ENCODE measurements around the gene MSI2.
A peak's percentile ranks its signal among the peaks of the same experiment; 100 is the strongest.

Gene MSI2

GRCh38 chr17:57462007-57462579, 205.8 kb downstream of the MSI2 start:
- DNase-seq (ENCODE audit: low spot score): no peak

DNA sequence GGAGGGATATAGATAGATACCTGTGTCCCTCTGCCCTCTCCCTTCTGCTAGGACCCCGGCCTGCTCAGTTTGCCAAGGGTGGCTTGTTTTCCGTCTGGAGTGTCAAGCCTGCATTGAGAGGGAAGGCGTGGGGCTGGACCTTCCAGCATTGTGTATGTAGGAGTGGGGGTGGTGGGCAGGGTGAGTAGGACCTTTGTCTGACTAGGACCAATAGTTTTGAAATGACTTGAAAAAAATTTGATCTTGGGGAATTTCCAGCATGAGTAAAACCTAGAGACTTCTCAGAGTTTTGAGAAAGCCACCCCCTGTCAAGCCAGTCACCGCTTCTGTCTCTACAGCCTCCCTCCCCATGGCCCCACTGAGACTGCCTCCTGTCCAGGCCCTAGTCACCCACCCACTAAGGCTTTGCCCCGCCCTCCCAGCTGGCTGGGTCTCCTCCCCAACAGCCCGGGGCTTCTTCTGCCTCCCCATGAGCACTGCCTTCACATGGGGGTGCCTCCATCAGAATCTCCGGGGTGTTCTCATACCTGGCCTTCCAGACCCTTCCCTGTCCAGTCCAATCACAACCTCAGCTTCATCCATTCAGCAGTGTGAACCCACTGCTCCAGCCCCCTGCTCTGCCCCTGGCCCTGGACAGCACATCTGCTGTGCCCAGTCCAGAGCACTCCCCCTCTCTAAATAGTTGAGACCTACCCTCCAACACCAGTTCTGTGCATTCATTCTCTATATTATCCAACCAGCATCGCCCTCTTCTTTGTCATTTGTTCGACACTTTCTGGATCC, 207.0 kb downstream of the MSI2 start:
- DNase-seq (ENCODE audit: low spot score): no peak

DNA sequence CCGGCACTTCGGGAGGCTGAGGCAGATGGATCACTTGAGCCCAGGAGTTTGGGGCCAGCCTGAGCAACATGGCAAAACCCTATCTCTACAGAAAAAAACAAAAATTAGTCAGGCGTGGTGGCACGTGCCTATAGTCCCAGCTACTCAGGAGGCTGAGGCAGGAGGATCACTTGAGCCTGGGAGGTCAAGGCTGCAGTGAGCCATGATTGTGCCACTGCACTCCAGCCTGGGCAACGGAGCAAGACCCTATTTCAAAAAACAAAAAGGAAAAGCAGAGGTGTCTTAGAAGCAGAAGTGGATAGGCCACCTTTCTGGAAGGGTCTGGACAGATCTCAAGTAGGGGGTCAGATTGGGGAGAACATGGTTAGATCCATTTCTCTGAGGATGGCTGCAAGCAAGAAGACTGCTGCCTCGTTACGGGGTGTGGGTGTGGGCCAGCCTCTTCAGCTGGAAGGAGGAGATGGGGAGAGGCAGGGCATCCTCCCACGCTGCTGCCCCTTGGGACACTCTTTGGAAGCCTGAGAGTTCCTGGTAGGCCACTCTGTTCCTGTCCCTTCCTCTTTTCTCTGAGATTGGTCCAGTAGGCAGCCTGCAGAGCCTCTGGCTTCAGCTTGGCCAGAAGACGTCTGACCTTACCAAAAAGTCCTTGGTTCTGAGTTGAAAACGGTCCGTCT, 208.0 kb downstream of the MSI2 start:
- no peak for DNase-seq (ENCODE audit: low spot score)

DNA sequence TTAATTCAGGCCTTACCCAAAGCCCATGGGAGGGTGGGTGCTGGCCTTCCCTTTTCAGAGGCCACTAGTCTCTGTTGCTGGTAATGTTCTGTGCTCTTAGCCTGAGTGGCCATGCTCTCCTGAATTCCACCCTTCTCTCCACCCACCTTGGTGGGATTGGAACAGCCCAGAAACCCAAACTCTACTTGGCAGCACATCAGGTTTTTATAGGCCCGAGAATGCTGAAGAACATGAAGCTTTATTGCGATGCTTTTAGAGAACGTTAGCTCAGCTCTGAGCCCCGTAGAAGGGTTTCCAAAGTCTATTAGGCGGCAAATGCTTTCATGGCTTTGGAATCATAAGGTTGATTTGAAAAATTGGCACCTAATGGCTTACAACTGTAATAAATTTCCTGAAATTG, 209.3 kb downstream of the MSI2 start:
- DNase-seq (ENCODE audit: low spot score): no peak

DNA sequence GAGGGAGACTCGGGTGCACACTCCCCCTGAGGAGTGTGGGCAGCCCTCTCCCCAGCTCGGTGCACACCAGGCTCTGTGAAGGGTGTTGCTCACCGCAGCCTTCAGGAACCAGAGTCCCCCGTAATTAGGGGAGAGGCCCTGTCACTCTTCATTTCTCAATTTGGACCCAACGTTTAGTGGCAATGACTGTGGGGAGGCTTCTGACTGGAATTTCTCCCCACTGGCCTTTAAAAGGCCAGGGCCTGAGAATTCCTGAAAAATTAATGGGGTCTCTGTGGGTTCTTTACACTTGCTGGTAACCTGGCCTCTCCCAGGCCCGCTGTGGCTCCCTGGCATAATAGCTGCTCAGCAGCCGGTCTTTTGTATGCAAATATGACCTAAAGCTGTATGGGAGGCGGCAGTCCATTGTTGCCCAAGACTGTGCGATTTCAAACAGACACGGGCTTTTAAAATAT, 209.7 kb downstream of the MSI2 start:
- DNase-seq (ENCODE audit: low spot score): peak; percentile 67

DNA sequence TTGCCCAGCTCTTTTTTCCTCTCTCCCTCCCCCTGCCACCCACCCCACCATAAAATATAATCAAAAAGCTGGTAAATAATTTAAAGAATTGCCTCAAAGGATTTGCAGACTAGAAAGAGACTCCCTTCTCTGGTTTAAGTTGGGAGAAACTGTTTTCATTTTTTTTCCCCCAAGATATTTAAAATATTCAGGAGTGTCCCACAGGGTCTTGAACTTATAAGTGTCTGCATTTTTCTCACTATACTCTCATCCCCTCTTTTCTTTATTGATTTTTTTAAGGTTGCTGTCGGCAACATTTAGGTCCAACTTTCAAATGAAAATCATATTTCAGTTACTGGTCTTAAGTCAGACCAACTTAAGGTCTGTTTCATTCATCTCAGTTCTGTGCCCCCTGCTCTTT, 210.2 kb downstream of the MSI2 start:
- DNase-seq (ENCODE audit: low spot score): no peak

- no peak for DNase-seq (ENCODE audit: low spot score)
Observed at GRCh38 chr17:57467226-57467625, 210.9 kb downstream of the MSI2 start.

GRCh38 chr17:57467801-57468200, 211.5 kb downstream of the MSI2 start:
- no peak for DNase-seq (ENCODE audit: low spot score)

DNA sequence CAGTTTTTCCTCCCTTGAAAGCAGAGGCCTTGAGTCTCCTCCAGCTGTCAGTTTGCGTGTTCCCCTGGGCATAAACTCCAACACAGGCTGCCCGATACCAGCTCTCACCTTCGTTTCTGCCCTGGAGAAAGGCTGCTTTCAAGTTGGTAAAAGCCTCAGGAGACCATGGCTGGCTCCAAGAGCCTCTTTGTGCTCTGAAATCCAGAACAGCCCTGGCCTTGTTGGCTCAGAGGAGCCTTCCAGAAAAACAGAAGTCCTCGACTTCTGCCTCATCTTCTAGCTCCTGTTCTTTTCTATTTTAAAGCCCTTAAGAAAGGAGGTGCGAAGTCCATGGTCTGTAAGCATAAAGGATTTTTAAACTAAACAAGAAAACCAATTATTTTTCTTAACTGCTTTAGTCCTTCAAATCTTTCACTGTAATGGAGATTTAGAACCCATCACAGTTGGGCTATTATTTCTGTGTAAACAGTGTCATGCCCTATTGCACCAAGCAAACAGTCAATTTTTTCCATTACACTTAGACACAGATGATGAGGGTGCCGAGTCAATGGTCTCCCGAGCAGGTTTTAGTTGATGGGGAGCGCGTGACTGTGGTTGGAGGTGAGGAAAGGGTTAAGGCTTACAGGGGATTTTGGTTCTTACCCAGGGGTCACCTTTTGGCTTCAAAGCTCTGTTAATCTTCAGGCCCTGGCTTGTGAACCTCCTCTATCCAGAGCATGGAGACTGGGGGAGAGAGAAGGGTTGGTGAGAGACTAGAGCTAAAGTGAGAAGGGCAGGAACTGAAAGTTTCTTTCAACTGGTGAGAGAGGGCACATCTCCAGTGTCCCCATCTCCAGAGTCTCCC, 212.8 kb downstream of the MSI2 start:
- DNase-seq (ENCODE audit: low spot score): no peak

DNA sequence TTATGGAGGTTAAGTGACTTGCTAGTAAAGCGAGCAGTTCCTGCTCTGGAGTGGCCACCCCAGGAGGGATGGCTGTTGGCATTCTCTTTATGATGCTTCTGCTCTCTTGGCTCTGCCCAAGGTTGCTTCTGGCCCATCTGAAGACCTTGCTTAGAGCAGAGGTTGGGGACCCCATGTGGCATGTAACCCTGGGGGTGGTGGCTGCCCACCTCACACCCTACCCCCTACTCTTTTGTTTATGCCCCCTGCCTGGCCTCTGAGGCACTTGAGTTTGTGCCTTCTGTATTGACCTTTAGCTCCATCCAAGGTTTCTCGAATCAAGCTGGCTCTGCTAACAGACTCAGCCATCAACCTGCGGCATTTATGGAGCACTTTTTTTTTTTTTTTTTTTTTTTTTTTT, 214.6 kb downstream of the MSI2 start:
- no peak for DNase-seq (ENCODE audit: low spot score)

GRCh38 chr17:57471868-57472368, 215.6 kb downstream of the MSI2 start:
- DNase-seq (ENCODE audit: low spot score): no peak

GRCh38 chr17:57475796-57476195, 219.5 kb downstream of the MSI2 start:
- DNase-seq (ENCODE audit: low spot score): no peak

GRCh38 chr17:57477522-57478362, 221.4 kb downstream of the MSI2 start:
- DNase-seq (ENCODE audit: low spot score): no peak

DNA sequence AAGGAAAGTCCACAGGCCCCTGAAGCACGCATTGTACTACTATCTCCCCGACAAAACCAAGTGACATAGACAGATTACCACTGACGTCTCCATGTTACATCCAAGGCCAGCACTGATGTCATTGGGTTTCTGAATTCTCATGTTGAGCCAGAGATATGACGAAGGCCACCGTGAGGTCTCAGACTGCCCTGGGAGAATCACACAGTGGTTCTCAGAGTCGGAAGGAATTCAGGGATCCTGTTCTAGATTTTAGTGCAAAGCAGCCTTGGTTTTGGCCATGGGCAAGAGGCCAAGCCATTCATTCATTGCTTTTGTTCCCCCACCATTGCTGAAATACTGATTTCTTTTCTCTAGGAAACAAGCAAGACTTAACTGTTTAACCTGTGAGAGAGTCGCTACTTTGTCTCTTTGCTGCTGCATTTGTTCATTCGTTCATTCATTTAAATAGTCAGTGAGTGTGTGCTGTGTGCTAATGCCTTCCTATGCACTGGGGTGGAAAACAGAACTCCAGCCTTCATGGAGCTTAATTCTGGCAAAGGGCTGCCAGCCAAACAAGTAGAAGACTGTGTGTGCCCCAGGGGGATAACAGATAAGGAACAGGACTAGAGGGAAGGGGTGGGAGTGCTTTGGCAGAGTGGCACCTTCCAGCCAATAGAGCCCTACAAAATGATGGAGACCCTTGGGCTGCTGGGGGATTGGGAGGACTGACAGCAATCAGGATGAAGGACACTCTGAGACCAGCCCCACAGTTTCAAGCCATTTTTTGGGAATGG, 222.3 kb downstream of the MSI2 start:
- peak; percentile 78 for DNase-seq (ENCODE audit: low spot score)

DNA sequence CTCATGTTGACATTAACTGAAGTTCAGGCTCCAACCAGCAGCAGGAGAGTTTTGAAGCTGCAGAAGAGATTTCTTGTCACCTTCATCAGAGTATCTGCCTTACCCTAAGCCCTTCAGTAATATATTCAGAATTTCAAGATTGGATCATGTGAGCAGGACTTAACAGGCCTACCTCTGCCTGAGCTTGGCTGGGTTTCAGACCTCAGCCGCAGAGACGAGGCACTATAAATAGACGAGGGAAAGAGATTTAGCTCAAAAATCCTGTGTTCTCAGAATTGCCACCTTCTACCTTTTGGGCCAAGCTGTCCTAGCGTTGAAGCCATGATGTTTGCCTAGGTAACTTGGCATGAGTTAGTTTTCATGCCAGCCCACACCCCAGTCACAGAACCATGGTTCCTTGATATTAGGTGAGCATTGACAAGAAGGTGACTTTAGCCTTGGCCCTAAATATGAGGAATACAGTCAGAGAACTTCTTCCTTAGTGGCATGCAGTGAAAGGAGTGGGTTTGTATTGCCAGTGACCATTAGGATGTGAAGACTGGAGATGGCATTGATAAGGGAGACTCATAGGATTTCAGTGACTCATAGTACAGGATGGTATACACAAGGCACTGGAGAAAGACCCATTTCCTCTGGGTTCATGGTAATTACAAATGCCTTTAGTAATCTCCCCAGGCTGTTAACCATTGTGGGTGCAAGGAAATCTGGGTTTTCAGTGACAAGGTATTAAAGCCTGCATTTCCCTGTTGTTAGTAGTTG, 224.3 kb downstream of the MSI2 start:
- no peak for DNase-seq (ENCODE audit: low spot score)

DNA sequence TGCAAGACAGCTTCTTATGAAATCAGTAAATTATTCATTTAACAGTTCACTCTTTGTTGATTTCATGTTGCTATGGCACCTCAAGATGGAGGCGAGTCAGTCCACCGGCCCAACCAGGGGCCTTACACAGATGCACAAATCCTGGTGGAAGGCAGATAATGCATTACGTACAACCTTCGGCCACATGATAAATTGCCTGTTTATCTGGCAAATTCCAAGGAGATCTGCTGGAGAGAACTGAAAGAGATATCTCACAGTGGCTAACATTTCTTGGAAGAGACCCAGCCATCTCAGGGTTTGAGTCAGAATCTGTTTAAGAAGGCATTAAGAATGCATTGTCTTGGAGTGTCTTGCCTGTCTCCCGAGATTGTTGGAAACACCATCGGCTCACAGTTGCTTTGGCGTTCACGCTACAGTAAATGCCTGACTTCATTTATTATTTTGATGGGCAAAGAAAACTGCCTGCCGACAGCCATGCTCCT, 225.6 kb downstream of the MSI2 start:
- DNase-seq (ENCODE audit: low spot score): no peak

GRCh38 chr17:57482657-57483056, 226.3 kb downstream of the MSI2 start:
- no peak for DNase-seq (ENCODE audit: low spot score)

- DNase-seq (ENCODE audit: low spot score): no peak
Observed at GRCh38 chr17:57484081-57484666, 227.9 kb downstream of the MSI2 start.
